GM23338 (cell line): Measurements from ENCODE around the gene CTCFL. TPM values are rescaled to one million over a fixed set of nuclear protein-coding genes. Genes with fewer than 3 reads are reported as not detected.

Source experiments
- ATAC-seq: fragments of 200-7000 bp; cut with Tn5 transposase; 3 replicates; pipeline ENCODE4 v1.9.1; 2020
- DNase-seq: peaks from one replicate; pipeline ENCODE4 v3.0.0-alpha.2; 2015; ENCODE audit warnings: low spot score
- H2AFZ ChIP-seq: fragments of 200-600 bp; sonication (generic); 2 replicates; pipeline ENCODE4 v1.8.0; 2016; ENCODE audit warnings: antibody characterized with exemption, mild to moderate bottlenecking, moderate library complexity
- H3F3A ChIP-seq: fragments of 200-600 bp; sonication (generic); replicated peaks from 2 replicates; pipeline ENCODE4 v1.8.0; 2017; ENCODE audit warnings: antibody characterized with exemption, mixed run types, low read depth
- H3K27ac ChIP-seq: fragments of 200-600 bp; sonication (generic); 2 replicates; pipeline ENCODE4 v1.6.1; 2016; ENCODE audit warnings: low read depth
- H3K27me3 ChIP-seq: fragments of 200-600 bp; sonication (generic); 2 replicates; pipeline ENCODE4 v1.8.0; 2016; ENCODE audit warnings: mild to moderate bottlenecking, mixed run types, moderate library complexity; ENCODE audit not compliant: insufficient read depth
- H3K36me3 ChIP-seq: fragments of 200-600 bp; sonication (generic); 2 replicates; pipeline ENCODE4 v1.8.0; 2016; ENCODE audit warnings: mild to moderate bottlenecking; ENCODE audit not compliant: insufficient read depth
- H3K4me1 ChIP-seq: fragments of 200-600 bp; sonication (generic); 2 replicates; pipeline ENCODE4 v1.8.0; 2016; ENCODE audit warnings: mild to moderate bottlenecking, moderate library complexity; ENCODE audit not compliant: insufficient read depth
- H3K4me2 ChIP-seq: fragments of 200-600 bp; sonication (generic); 2 replicates; pipeline ENCODE4 v1.7.1; 2017; ENCODE audit warnings: mixed run types
- H3K4me3 ChIP-seq: fragments of 200-600 bp; sonication (generic); 2 replicates; pipeline ENCODE4 v1.6.1; 2016; ENCODE audit warnings: mixed run types
- H3K79me2 ChIP-seq: fragments of 200-600 bp; sonication (generic); replicated peaks from 2 replicates; pipeline ENCODE4 v1.8.0; 2017; ENCODE audit warnings: mild to moderate bottlenecking; ENCODE audit not compliant: insufficient read depth
- H3K9me2 ChIP-seq: fragments of 200-600 bp; sonication (generic); 2 replicates; pipeline ENCODE4 v1.8.0; 2017; ENCODE audit not compliant: insufficient read depth
- H4K20me1 ChIP-seq: fragments of 200-600 bp; sonication (generic); replicated peaks from 2 replicates; pipeline ENCODE4 v1.8.0; 2017; ENCODE audit warnings: mild to moderate bottlenecking; ENCODE audit not compliant: insufficient read depth
- H3K27ac Mint-ChIP-seq: 2 replicates; pipeline ENCODE4 v1.8.0; 2020; ENCODE audit warnings: inconsistent platforms, mild to moderate bottlenecking, moderate library complexity, mixed read lengths
- H3K27me3 Mint-ChIP-seq: 3 replicates; pipeline ENCODE4 v1.8.0; 2022; ENCODE audit warnings: low read depth, mild to moderate bottlenecking, moderate library complexity, mixed read lengths, inconsistent platforms; ENCODE audit not compliant: insufficient read depth, poor library complexity
- H3K36me3 Mint-ChIP-seq: 3 replicates; pipeline ENCODE4 v1.8.0; 2021; ENCODE audit warnings: low read depth, mild to moderate bottlenecking, inconsistent platforms, moderate library complexity, mixed read lengths
- H3K4me1 Mint-ChIP-seq: 3 replicates; pipeline ENCODE4 v1.8.0; 2020; ENCODE audit warnings: mild to moderate bottlenecking, inconsistent platforms, mixed read lengths
- H3K4me3 Mint-ChIP-seq: 3 replicates; pipeline ENCODE4 v1.8.0; 2021; ENCODE audit warnings: moderate library complexity, mild to moderate bottlenecking, inconsistent platforms, mixed read lengths
- H3K9me3 Mint-ChIP-seq: 3 replicates; pipeline ENCODE4 v1.8.0; 2020; ENCODE audit warnings: moderate library complexity, mild to moderate bottlenecking, inconsistent platforms, mixed read lengths
- CREB1 ChIP-seq: fragments of 250-450 bp; sonication (Bioruptor Pico); IDR thresholded peaks from 2 replicates; pipeline ENCODE4 v1.5.0; 2020; ENCODE audit warnings: low read depth, mild to moderate bottlenecking, moderate library complexity
- EZH2 ChIP-seq: fragments of 200-600 bp; sonication (generic); IDR thresholded peaks from one replicate; pipeline ENCODE4 v1.8.0; 2017; ENCODE audit warnings: antibody characterized with exemption, mild to moderate bottlenecking, low read depth; ENCODE audit not compliant: unreplicated experiment
- EZH2phosphoT487 ChIP-seq: fragments of 200-600 bp; sonication (generic); IDR thresholded peaks from one replicate; pipeline ENCODE4 v1.8.1; 2018; ENCODE audit warnings: antibody characterized with exemption; ENCODE audit not compliant: unreplicated experiment
- JUNB ChIP-seq: IDR thresholded peaks from one replicate; pipeline ENCODE4 v1.6.1; 2016; ENCODE audit warnings: antibody characterized with exemption; ENCODE audit not compliant: unreplicated experiment
- NANOG ChIP-seq: IDR thresholded peaks from 2 replicates; pipeline ENCODE4 v1.6.1; 2016; ENCODE audit warnings: antibody characterized with exemption, borderline replicate concordance
- POLR2AphosphoS5 ChIP-seq: IDR thresholded peaks from 2 replicates; pipeline ENCODE4 v1.6.1; 2016; ENCODE audit warnings: antibody characterized with exemption, low read depth
- STAT1 ChIP-seq: IDR thresholded peaks from one replicate; pipeline ENCODE4 v1.6.1; 2016; ENCODE audit warnings: antibody characterized with exemption; ENCODE audit not compliant: unreplicated experiment
- ZNF114 ChIP-seq: fragments of 250-450 bp; sonication (Bioruptor Pico); IDR thresholded peaks from 2 replicates; pipeline ENCODE4 v1.5.0; 2020; ENCODE audit warnings: mild to moderate bottlenecking, moderate library complexity
- ZNF331 ChIP-seq: fragments of 250-450 bp; sonication (Bioruptor Pico); IDR thresholded peaks from 2 replicates; pipeline ENCODE4 v1.5.0; 2020; ENCODE audit warnings: low read depth, mild to moderate bottlenecking, moderate library complexity
- polyA plus RNA-seq: library from polyadenylated mRNA; unstranded; fragments of >200 nt; fragmentation: Nextera tagmentation; extraction: Ambion mirVana; gene quantifications from 2 replicates; pipeline ENCODE4 v1.2.1, GENCODE V29; 2016
- total RNA-seq: library from RNA; depleted of rRNA; stranded (reverse); fragments of >200 nt; shearing (Covaris generic); gene quantifications from 2 replicates; pipeline ENCODE4 v1.2.3, GENCODE V29; 2014
- TF ChIP-seq, protein P1 (sequence below), 2 experiments: fragments of 200-600 bp in 1 of 2; sonication (generic) in 1 of 2; conservative IDR thresholded peaks; 2 replicates each; pipeline versions ENCODE4 v1.5.1 to v1.6.1; 2016 to 2017; ENCODE audit warnings: antibody characterized with exemption in 2 of 2, low read depth in 2 of 2, mild to moderate bottlenecking in 2 of 2, moderate library complexity in 1 of 2
- TF ChIP-seq, protein P2 (sequence below): fragments of 250-450 bp; sonication (Bioruptor Pico); IDR thresholded peaks from 2 replicates; pipeline ENCODE4 v1.5.0; 2020; ENCODE audit warnings: mild to moderate bottlenecking, moderate library complexity
- TF ChIP-seq, protein P3 (sequence below): IDR thresholded peaks from one replicate; pipeline ENCODE4 v1.6.1; 2018; ENCODE audit warnings: antibody characterized with exemption; ENCODE audit not compliant: unreplicated experiment
- TF ChIP-seq, protein P4 (sequence below): IDR thresholded peaks from 2 replicates; pipeline ENCODE4 v1.6.1; 2016; ENCODE audit warnings: antibody characterized with exemption

CTCFL gene
- total and polyA plus RNA-seq, 2 experiments from 2014 or later = 0.55 to 1.4 TPM

DNA sequence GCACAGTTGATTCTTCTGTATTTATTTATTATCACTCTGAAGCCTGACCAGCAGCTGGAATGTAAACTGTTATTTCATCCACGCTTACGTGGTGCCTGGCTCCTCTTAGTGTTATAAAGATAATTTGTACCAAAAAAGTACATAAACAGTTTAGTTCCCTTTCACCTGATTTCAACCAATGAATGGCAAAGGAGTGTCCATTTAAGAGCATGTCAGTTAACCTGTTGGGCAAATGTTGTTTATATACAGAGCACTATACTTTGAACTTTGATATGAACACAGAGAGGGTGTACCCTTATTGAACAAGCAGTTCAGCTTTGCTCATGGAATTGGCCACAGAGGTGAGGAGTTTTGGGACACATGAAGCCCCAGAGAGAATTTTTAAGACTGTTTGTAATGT is 7.2 kb upstream of the CTCFL start:
- DNase-seq (no peak), ATAC-seq (no peak)
- Mint-ChIP-seq H3K27ac (no peak overlapping the region), H3K27me3 (peaks cover 2% of the 10 kb centered on the region), H3K4me3 (no peak overlapping the region), H3K9me3 (peaks cover 42% of the 10 kb centered on the region), H3K36me3 (peaks cover 16% of the 10 kb centered on the region; the same call in 2 of the 3 replicates), H3K4me1 (no peaks in the 10 kb centered on the region)
- no peak overlapping the region for H3K27ac ChIP-seq
- no peaks in the 10 kb centered on the region for H3K79me2 ChIP-seq
- H3F3A ChIP-seq = no peaks in the 10 kb centered on the region
- no peaks in the 10 kb centered on the region for H3K27me3 ChIP-seq
- no peaks in the 10 kb centered on the region for H3K36me3 ChIP-seq
- TF ChIP-seq CREB1 (no peak), JUNB (no peak), POLR2AphosphoS5 (no peak), ZNF331 (CRISPR knock-in tag) (no peak), EZH2 (no peak), EZH2phosphoT487 (no peak), STAT1 (no peak), NANOG (no peak), ZNF114 (no peak)
- TF ChIP-seq, protein P1, sequence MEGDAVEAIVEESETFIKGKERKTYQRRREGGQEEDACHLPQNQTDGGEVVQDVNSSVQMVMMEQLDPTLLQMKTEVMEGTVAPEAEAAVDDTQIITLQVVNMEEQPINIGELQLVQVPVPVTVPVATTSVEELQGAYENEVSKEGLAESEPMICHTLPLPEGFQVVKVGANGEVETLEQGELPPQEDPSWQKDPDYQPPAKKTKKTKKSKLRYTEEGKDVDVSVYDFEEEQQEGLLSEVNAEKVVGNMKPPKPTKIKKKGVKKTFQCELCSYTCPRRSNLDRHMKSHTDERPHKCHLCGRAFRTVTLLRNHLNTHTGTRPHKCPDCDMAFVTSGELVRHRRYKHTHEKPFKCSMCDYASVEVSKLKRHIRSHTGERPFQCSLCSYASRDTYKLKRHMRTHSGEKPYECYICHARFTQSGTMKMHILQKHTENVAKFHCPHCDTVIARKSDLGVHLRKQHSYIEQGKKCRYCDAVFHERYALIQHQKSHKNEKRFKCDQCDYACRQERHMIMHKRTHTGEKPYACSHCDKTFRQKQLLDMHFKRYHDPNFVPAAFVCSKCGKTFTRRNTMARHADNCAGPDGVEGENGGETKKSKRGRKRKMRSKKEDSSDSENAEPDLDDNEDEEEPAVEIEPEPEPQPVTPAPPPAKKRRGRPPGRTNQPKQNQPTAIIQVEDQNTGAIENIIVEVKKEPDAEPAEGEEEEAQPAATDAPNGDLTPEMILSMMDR (conservative IDR thresholded peaks at IDR 0.05; ENCODE audit: low read depth in 2 of 2) = no peak
- TF ChIP-seq, protein P2, sequence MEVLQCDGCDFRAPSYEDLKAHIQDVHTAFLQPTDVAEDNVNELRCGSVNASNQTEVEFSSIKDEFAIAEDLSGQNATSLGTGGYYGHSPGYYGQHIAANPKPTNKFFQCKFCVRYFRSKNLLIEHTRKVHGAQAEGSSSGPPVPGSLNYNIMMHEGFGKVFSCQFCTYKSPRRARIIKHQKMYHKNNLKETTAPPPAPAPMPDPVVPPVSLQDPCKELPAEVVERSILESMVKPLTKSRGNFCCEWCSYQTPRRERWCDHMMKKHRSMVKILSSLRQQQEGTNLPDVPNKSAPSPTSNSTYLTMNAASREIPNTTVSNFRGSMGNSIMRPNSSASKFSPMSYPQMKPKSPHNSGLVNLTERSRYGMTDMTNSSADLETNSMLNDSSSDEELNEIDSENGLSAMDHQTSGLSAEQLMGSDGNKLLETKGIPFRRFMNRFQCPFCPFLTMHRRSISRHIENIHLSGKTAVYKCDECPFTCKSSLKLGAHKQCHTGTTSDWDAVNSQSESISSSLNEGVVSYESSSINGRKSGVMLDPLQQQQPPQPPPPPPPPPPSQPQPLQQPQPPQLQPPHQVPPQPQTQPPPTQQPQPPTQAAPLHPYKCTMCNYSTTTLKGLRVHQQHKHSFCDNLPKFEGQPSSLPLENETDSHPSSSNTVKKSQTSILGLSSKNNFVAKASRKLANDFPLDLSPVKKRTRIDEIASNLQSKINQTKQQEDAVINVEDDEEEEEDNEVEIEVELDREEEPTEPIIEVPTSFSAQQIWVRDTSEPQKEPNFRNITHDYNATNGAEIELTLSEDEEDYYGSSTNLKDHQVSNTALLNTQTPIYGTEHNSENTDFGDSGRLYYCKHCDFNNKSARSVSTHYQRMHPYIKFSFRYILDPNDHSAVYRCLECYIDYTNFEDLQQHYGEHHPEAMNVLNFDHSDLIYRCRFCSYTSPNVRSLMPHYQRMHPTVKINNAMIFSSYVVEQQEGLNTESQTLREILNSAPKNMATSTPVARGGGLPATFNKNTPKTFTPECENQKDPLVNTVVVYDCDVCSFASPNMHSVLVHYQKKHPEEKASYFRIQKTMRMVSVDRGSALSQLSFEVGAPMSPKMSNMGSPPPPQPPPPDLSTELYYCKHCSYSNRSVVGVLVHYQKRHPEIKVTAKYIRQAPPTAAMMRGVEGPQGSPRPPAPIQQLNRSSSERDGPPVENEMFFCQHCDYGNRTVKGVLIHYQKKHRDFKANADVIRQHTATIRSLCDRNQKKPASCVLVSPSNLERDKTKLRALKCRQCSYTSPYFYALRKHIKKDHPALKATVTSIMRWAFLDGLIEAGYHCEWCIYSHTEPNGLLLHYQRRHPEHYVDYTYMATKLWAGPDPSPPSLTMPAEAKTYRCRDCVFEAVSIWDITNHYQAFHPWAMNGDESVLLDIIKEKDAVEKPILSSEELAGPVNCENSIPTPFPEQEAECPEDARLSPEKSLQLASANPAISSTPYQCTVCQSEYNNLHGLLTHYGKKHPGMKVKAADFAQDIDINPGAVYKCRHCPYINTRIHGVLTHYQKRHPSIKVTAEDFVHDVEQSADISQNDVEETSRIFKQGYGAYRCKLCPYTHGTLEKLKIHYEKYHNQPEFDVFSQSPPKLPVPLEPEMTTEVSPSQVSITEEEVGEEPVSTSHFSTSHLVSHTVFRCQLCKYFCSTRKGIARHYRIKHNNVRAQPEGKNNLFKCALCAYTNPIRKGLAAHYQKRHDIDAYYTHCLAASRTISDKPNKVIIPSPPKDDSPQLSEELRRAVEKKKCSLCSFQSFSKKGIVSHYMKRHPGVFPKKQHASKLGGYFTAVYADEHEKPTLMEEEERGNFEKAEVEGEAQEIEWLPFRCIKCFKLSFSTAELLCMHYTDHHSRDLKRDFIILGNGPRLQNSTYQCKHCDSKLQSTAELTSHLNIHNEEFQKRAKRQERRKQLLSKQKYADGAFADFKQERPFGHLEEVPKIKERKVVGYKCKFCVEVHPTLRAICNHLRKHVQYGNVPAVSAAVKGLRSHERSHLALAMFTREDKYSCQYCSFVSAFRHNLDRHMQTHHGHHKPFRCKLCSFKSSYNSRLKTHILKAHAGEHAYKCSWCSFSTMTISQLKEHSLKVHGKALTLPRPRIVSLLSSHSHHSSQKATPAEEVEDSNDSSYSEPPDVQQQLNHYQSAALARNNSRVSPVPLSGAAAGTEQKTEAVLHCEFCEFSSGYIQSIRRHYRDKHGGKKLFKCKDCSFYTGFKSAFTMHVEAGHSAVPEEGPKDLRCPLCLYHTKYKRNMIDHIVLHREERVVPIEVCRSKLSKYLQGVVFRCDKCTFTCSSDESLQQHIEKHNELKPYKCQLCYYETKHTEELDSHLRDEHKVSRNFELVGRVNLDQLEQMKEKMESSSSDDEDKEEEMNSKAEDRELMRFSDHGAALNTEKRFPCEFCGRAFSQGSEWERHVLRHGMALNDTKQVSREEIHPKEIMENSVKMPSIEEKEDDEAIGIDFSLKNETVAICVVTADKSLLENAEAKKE (CRISPR knock-in tag) = no peak
- TF ChIP-seq, protein P3, sequence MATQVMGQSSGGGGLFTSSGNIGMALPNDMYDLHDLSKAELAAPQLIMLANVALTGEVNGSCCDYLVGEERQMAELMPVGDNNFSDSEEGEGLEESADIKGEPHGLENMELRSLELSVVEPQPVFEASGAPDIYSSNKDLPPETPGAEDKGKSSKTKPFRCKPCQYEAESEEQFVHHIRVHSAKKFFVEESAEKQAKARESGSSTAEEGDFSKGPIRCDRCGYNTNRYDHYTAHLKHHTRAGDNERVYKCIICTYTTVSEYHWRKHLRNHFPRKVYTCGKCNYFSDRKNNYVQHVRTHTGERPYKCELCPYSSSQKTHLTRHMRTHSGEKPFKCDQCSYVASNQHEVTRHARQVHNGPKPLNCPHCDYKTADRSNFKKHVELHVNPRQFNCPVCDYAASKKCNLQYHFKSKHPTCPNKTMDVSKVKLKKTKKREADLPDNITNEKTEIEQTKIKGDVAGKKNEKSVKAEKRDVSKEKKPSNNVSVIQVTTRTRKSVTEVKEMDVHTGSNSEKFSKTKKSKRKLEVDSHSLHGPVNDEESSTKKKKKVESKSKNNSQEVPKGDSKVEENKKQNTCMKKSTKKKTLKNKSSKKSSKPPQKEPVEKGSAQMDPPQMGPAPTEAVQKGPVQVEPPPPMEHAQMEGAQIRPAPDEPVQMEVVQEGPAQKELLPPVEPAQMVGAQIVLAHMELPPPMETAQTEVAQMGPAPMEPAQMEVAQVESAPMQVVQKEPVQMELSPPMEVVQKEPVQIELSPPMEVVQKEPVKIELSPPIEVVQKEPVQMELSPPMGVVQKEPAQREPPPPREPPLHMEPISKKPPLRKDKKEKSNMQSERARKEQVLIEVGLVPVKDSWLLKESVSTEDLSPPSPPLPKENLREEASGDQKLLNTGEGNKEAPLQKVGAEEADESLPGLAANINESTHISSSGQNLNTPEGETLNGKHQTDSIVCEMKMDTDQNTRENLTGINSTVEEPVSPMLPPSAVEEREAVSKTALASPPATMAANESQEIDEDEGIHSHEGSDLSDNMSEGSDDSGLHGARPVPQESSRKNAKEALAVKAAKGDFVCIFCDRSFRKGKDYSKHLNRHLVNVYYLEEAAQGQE = no peak
- TF ChIP-seq, protein P4, sequence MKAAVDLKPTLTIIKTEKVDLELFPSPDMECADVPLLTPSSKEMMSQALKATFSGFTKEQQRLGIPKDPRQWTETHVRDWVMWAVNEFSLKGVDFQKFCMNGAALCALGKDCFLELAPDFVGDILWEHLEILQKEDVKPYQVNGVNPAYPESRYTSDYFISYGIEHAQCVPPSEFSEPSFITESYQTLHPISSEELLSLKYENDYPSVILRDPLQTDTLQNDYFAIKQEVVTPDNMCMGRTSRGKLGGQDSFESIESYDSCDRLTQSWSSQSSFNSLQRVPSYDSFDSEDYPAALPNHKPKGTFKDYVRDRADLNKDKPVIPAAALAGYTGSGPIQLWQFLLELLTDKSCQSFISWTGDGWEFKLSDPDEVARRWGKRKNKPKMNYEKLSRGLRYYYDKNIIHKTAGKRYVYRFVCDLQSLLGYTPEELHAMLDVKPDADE = no peak
- H3K9me2 ChIP-seq = peaks cover 5% of the 10 kb centered on the region; the same call in 1 of the 2 replicates
- no peaks in the 10 kb centered on the region for H3K4me1 ChIP-seq
- no peaks in the 10 kb centered on the region for H4K20me1 ChIP-seq
- no peak overlapping the region for H3K4me3 ChIP-seq
- H3K4me2 ChIP-seq = no peak overlapping the region
- no peak overlapping the region for H2AFZ ChIP-seq
